ENCODE data around the gene APLP1. TPM values are rescaled to one million over a fixed set of nuclear protein-coding genes. Genes with fewer than 3 reads are reported as not detected.

The APLP1 gene
- total and polyA plus RNA-seq, 2 experiments from 2014 or later, result 30.2 to 36.0 TPM

- Histone ChIP-seq H3K27ac (ENCODE audit: low read depth) (no peak overlapping the region), H4K20me1 (replicated peaks; ENCODE audit: insufficient read depth) (no peaks in the 10 kb centered on the region), H3K4me1 (ENCODE audit: insufficient read depth) (0 out of 2 replicates have a peak, but pooled peaks cover 11% of the 10 kb centered on the region), H3K27me3 (ENCODE audit: insufficient read depth) (no peaks in the 10 kb centered on the region), H3K36me3 (ENCODE audit: insufficient read depth) (no peaks in the 10 kb centered on the region), H3K9me2 (ENCODE audit: insufficient read depth) (no peaks in the 10 kb centered on the region), H3F3A (replicated peaks; ENCODE audit: low read depth) (no peaks in the 10 kb centered on the region), H3K79me2 (replicated peaks; ENCODE audit: insufficient read depth) (no peaks in the 10 kb centered on the region), H3K4me3 (no peak overlapping the region), H3K4me2 (no peak overlapping the region), H2AFZ (no peak overlapping the region)
- Mint-ChIP-seq H3K4me3 (no peak overlapping the region), H3K27ac (no peak overlapping the region), H3K9me3 (no peaks in the 10 kb centered on the region; the same call in 2 of the 3 replicates), H3K36me3 (ENCODE audit: low read depth) (no peaks in the 10 kb centered on the region), H3K4me1 (peaks cover 9% of the 10 kb centered on the region), H3K27me3 (ENCODE audit: insufficient read depth, low read depth, poor library complexity) (peaks cover 10% of the 10 kb centered on the region)
- no peak for DNase-seq (ENCODE audit: low spot score)
- no peak for ATAC-seq
- TF ChIP-seq POLR2AphosphoS5 (IDR thresholded peaks at IDR 0.05; ENCODE audit: low read depth), result no peak
- no peak for TF ChIP-seq ZNF114 (CRISPR knock-in tag; IDR thresholded peaks at IDR 0.05)
- no peak for TF ChIP-seq JUNB (IDR thresholded peaks at IDR 0.05; ENCODE audit: unreplicated experiment)
- no peak for TF ChIP-seq CREB1 (CRISPR knock-in tag; IDR thresholded peaks at IDR 0.05; ENCODE audit: low read depth)
- no peak for TF ChIP-seq ETS1 (IDR thresholded peaks at IDR 0.05)
- no peak for TF ChIP-seq EZH2phosphoT487 (IDR thresholded peaks at IDR 0.05; ENCODE audit: unreplicated experiment)
- TF ChIP-seq EZH2 (IDR thresholded peaks at IDR 0.05; ENCODE audit: low read depth, unreplicated experiment), result no peak
- no peak for TF ChIP-seq REST (IDR thresholded peaks at IDR 0.05; ENCODE audit: unreplicated experiment)
- no peak for TF ChIP-seq ZNF462 (CRISPR knock-in tag; IDR thresholded peaks at IDR 0.05)
- TF ChIP-seq STAT1 (IDR thresholded peaks at IDR 0.05; ENCODE audit: unreplicated experiment), result no peak
- TF ChIP-seq NANOG (IDR thresholded peaks at IDR 0.05; ENCODE audit: borderline replicate concordance), result no peak
- no peak for TF ChIP-seq ZNF331 (CRISPR knock-in tag; IDR thresholded peaks at IDR 0.05; ENCODE audit: low read depth)
Measured at GRCh38 chr19:35913589-35913988, 45.2 kb downstream of the APLP1 start.

Measured in GM23338 (cell line).